Prostate gland (tissue), 2 donors: ENCODE measurements around the gene WHRN.

Source experiments
- POLR2A ChIP-seq: fragments of 450-650 bp; IDR thresholded peaks from one replicate; pipeline ENCODE4 v1.6.1; 2016; ENCODE audit warnings: antibody characterized with exemption, mild to moderate bottlenecking
- TF ChIP-seq, protein P1 (sequence below), 4 experiments: fragments of 200-600 bp in 2 of 4; fragments of 450-650 bp in 2 of 4; sonication (generic) in 2 of 4; IDR thresholded peaks; 1 replicate in 3 of 4; 2 replicates in 1 of 4; pipeline ENCODE4 v1.5.1; 2016 to 2019; ENCODE audit warnings: antibody characterized with exemption in 4 of 4, mild to moderate bottlenecking in 2 of 4, moderate library complexity in 2 of 4

- TF ChIP-seq, protein P1, sequence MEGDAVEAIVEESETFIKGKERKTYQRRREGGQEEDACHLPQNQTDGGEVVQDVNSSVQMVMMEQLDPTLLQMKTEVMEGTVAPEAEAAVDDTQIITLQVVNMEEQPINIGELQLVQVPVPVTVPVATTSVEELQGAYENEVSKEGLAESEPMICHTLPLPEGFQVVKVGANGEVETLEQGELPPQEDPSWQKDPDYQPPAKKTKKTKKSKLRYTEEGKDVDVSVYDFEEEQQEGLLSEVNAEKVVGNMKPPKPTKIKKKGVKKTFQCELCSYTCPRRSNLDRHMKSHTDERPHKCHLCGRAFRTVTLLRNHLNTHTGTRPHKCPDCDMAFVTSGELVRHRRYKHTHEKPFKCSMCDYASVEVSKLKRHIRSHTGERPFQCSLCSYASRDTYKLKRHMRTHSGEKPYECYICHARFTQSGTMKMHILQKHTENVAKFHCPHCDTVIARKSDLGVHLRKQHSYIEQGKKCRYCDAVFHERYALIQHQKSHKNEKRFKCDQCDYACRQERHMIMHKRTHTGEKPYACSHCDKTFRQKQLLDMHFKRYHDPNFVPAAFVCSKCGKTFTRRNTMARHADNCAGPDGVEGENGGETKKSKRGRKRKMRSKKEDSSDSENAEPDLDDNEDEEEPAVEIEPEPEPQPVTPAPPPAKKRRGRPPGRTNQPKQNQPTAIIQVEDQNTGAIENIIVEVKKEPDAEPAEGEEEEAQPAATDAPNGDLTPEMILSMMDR (IDR thresholded peaks at IDR 0.05) = no peak
- TF ChIP-seq POLR2A = no peak
These were observed 13.3 kb upstream of the WHRN start for GRCh38 chr9:114518599-114519022.
